GM04504 (cell line): Measurements from ENCODE around the gene MAP3K14.
"Not testable (repeated sequence)": the region's sequence is repeated elsewhere in the genome, so short reads cannot be mapped to it uniquely, and the experiment has no call there.

Experiments used
- DNase-seq: peaks from one replicate; pipeline ENCODE4 v3.0.0-alpha.2; 2012; ENCODE audit warnings: low read depth

Gene MAP3K14

DNA sequence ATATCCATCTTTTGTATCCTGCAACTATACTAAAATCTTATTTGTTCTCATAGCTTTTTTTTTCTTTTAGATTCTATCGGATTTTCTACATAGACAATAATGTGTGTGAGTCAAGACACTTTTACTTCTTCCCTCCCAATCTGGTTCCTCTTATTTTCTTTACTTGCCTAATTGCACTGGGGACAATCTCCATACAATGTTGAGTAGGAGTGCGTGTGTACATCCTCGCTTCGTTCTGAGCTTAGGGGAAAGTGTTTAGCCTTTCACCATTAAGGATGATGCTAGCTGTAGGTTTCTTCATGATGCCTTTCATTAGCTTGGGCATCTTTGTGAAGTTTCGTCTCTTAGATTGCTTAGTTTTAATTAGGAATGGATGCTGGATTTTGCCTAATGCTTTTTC, 57.8 kb downstream of the MAP3K14 start:
- no peak for DNase-seq

GRCh38 chr17:45257115-45257514, 59.7 kb downstream of the MAP3K14 start:
- DNase-seq, result no peak

DNA sequence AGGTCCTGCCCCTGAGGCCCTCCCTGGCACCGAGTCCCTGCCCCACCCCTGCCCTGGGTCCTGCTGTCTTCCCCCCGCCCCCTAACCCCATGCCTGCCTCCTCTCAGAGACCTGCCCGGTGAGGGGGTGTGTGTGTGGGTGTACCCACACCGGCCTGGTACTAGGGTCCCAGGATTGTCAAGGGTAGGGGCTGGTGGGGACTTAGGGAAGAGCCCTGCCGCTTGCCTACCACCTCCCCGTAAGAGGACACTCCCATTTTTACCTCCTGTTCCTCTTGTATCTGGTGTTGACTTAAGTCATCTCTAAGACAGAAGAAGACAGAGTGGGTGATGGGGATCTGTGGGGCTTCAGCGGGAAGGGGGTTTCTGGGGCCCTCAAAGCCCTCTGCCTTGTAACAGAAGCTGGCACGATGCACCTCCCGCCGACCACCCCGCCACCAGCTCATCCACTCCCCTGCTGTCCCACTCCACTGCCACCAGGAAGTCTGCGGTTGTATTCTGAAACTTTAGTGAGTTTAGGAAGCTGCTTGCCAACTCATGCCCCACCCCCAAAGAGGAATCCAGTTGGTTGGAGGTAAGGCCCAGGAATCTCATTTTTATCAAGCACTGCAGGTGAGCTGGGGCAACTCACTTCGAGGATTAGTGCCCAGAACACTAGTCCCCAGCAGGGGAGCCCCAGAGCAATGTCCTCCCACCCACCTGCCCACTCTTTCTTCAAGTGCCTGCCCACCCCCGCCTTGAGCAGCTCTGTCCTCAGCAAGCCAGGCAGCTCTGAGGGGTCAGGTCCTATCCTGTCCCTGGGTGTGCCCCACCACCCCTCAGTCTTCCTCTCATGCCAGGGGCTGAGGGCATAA, 60.5 kb downstream of the MAP3K14 start:
- DNase-seq, result no peak

- DNase-seq, result no peak
These were observed 61.5 kb downstream of the MAP3K14 start for GRCh38 chr17:45255358-45255757.

DNA sequence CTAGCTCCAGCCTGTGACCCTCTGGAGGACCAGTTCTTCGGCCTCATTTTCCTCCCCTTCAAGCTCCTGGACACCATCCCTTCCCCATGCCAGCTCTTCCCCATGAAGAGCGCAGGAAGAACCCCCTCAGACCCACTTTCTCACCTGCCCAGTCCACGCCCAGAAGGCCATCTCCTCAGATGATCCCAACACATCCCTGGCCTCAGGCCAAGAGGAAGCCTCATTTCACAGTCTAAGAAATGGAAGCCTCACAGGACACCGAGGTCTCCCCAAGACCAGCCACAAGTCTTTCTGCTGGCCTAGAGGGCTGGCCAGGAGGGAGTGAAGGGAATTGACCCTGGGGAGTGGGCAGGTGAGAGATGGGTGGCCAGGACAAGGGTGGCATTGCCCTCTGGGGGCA, 62.9 kb downstream of the MAP3K14 start:
- no peak for DNase-seq

DNA sequence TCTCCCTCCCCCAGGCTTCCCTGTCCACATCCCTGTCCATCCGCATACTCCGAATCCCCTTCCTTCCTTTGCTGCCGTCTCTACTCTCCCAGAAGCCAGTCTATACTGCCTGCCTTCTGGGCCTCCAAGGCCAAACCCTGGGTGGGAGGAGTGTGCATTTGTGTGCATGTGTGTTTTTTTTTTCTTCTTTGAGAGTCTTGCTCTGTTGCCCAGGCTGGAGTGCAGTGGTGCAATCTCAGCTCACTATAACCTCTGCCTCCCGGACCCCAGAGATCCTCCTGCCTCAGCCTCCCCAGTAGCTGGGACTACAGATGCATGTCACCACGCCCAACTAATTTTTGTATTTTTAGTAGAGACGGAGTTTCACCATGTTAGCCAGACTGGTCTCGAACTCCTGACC, 63.6 kb downstream of the MAP3K14 start:
- DNase-seq, result not testable (repeated sequence)

DNA sequence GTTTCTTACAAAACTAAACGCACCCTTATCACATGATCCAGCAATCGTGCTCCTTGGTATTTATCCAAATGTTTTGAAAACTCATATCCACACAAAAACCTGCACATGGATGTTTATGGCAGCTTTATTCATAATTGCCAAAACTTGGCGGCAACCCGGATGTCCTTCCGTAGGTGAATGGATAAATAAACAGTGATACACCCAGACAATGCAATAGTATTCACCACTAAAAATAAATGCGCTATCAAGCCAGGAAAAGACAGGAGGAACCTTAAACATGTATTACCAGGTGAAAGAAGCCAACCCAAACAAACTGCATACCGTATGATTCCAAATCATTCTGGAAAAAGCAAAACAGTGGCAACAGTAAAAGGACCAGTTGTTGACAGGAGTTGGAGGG, 64.9 kb downstream of the MAP3K14 start:
- DNase-seq, result no peak

DNA sequence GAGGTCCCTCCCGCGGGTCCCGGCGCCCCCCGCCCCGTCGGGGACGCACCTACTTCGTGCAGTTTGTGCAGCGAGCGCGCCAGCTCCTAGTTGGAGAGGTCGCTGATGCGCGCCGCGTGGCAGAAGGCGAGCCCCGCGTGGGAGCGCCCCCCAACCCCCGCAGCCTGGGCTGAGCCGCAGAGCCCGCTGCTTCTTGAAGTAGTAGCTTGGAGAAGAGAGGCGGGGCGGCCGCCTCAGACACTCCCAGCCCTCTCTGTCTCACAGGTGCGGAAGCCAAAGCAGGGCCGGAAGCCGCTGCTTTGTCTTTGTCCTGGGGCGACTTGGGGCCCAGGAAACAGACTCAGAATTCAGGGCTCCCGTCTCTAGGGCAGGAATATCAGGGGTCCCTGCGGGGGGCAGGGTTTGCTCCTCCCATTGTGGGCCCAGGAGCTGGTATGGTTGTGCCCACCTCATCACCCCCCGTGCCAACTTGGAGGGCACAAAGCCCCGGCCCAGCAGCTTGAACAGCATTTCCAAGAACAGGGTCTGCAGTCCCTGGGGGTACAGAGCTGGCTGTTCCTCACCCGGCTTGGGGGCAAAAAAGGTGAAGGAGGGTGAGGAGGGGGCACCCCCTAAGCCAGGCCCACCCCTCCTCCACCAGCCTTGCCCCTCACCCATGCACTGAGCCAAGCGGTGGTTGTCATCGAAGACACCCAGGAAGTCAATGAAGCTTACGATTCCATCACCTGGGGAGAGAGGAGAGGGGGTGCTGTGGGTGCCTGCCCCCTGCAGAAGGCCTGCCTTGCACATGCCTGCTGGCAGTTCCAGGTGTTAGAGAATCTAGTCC, 68.5 kb downstream of the MAP3K14 start:
- no peak for DNase-seq

DNA sequence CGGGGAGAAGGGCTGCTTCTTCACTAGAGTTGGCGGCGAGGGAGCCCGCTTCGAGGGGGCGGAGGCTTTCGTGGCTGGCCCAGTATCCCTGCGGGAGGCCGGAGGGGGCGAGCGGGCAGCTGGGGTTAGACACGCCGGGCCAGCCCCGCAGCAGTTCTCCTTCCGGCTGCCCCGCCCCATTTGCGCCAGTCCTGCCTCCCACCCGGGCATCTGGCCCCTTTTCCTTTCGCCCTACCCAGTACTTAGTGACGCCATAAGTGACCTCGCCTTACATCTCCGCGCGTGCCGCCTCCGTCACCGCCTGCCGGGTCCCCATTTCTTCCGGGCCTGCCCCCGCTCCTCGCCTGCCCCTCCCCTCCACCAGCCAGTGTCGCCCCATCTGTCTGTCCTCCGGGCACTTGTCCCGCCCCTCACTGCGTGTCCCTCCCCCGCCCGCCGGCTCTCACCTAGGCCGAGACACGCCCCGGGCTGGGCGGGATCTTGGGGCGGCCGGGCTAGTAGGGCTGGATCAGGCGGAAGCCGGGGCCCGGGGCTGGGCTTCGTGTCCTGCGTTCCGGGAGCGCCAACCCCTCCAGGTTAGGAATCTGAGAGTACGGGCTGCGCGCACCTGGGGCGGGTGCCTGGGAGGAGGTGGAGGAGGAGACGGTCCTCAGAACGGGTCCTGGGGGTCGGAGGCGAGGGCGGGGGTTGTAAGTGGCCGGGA, 69.2 kb downstream of the MAP3K14 start:
- DNase-seq, result no peak

GRCh38 chr17:45246861-45247428, 69.9 kb downstream of the MAP3K14 start:
- DNase-seq, result no peak

- DNase-seq, result no peak
These were observed 70.5 kb downstream of the MAP3K14 start for GRCh38 chr17:45246338-45246737.

GRCh38 chr17:45244725-45245656, 71.8 kb downstream of the MAP3K14 start:
- no peak for DNase-seq

- no peak for DNase-seq
These were observed 73.1 kb downstream of the MAP3K14 start for GRCh38 chr17:45243750-45244149.

DNA sequence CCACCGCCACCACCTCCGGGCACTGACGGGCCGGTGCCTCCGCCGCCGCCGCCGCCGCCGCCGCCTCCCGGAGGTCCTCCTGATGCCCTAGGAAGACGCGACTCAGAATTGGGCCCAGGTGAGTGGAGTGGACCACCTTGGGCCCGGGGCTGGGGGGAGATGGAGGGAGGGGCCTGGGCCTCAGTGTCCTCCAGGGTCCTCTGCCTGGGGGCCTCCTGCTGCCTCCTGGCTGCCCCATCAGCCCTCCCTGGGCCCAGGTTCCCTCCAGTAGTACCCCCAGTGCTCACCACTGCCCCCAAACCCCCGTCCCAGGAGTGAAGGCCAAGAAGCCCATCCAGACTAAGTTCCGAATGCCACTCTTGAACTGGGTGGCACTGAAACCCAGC, 74.8 kb downstream of the MAP3K14 start:
- no peak for DNase-seq

DNA sequence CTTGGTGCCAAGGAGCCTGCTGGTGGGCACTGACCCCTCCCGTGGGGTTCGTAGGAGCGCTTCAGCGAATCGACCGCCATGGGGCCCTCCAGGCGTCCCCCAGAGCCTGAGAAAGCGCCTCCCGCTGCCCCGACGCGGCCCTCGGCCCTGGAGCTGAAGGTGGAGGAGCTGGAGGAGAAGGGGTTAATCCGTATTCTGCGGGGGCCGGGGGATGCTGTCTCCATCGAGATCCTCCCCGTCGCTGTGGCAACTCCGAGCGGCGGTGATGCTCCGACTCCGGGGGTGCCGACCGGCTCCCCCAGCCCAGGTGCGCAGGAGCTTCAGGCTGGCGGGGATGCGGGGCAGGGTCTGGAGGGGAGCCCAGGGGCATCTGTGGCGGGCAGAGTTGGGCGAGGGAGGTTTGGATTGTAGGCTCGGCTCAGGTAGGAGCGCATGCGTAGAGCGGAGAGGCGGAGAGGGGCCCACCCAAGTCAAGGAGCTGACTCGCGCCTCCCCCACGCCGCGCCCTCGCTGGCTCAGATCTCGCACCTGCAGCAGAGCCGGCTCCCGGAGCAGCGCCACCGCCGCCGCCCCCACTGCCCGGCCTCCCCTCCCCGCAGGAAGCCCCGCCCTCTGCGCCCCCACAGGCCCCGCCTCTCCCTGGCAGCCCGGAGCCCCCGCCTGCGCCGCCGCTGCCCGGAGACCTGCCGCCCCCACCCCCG, 75.3 kb downstream of the MAP3K14 start:
- no peak for DNase-seq

DNA sequence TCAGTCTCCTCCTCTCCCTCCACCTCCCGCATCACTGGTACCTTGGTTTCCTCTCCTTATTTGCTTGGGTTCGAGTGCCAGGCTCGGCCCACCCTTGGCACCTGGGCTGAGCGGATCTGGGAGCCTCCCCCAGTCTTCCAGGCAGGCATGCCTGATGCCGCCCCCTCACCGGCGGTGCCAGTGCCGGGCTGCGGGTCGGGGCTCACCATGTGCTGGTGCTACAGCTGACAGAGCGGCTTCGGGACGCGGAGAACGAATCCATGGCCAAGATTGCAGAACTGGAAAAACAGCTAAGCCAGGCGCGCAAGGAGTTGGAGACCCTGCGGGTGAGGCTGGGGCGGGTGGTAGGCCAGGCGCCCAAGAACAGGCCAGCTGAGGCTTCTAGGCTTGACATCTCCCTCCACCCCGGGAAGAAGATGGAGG, 75.9 kb downstream of the MAP3K14 start:
- DNase-seq, result no peak

GRCh38 chr17:45238155-45238774, 78.6 kb downstream of the MAP3K14 start:
- no peak for DNase-seq

GRCh38 chr17:45237686-45238085, 79.1 kb downstream of the MAP3K14 start:
- no peak for DNase-seq

DNA sequence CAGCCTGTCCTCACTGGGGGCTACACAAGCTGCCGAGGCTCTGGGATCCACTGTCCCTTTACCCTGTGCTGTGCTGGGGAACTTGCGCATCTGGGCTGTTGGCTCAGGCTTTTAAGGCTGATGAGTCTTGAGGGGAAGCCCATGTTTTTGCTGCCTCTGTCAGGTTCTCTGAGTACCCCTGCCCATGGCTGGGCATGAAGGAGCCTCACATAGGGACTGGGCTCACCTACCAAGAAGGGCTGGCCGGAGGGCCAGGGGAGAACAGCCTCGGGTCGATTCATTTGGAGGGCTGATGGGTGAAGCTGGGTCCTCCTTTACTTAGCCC, 80.6 kb downstream of the MAP3K14 start:
- DNase-seq, result no peak
